ENCODE data around the gene TMEM39A.

GRCh38 chr3:119437691-119438258 is 25.6 kb downstream of the TMEM39A start:
- TF ChIP-seq CTCF (IDR thresholded peaks at IDR 0.05; ENCODE audit: low read length): no peak
- no peak for TF ChIP-seq EZH2phosphoT487 (IDR thresholded peaks at IDR 0.05; ENCODE audit: low read length)
- TF ChIP-seq EZH2 (optimal IDR thresholded peaks at IDR 0.05; ENCODE audit: low read depth, low read length): no peak

Measured in MM.1S (cell line).